GM23338 (cell line): ENCODE data around the gene ETFBKMT.

Experiments used
- CTCF ChIP-seq, 2 experiments: fragments of 200-600 bp in 1 of 2; sonication (generic) in 1 of 2; conservative IDR thresholded peaks; 2 replicates each; pipeline versions ENCODE4 v1.5.1 to v1.6.1; 2016 to 2017; ENCODE audit warnings: antibody characterized with exemption in 2 of 2, low read depth in 2 of 2, mild to moderate bottlenecking in 2 of 2, moderate library complexity in 1 of 2
- EZH2 ChIP-seq: fragments of 200-600 bp; sonication (generic); IDR thresholded peaks from one replicate; pipeline ENCODE4 v1.8.0; 2017; ENCODE audit warnings: antibody characterized with exemption, mild to moderate bottlenecking, low read depth; ENCODE audit not compliant: unreplicated experiment
- JUNB ChIP-seq: IDR thresholded peaks from one replicate; pipeline ENCODE4 v1.6.1; 2016; ENCODE audit warnings: antibody characterized with exemption; ENCODE audit not compliant: unreplicated experiment
- NANOG ChIP-seq: IDR thresholded peaks from 2 replicates; pipeline ENCODE4 v1.6.1; 2016; ENCODE audit warnings: antibody characterized with exemption, borderline replicate concordance
- POLR2AphosphoS5 ChIP-seq: IDR thresholded peaks from 2 replicates; pipeline ENCODE4 v1.6.1; 2016; ENCODE audit warnings: antibody characterized with exemption, low read depth
- REST ChIP-seq: IDR thresholded peaks from one replicate; pipeline ENCODE4 v1.6.1; 2018; ENCODE audit warnings: antibody characterized with exemption; ENCODE audit not compliant: unreplicated experiment
- ZNF114 ChIP-seq: fragments of 250-450 bp; sonication (Bioruptor Pico); IDR thresholded peaks from 2 replicates; pipeline ENCODE4 v1.5.0; 2020; ENCODE audit warnings: mild to moderate bottlenecking, moderate library complexity

GRCh38 chr12:31685801-31686200 is 26.3 kb downstream of the ETFBKMT start:
- TF ChIP-seq CTCF (conservative IDR thresholded peaks at IDR 0.05; ENCODE audit: low read depth in 2 of 2), result no peak
- TF ChIP-seq REST, result no peak
- no peak for TF ChIP-seq EZH2
- TF ChIP-seq POLR2AphosphoS5, result no peak
- TF ChIP-seq JUNB, result no peak
- TF ChIP-seq NANOG, result no peak
- no peak for TF ChIP-seq ZNF114 (CRISPR knock-in tag)
